Measurements from ENCODE around the gene PLCD3.

DNA sequence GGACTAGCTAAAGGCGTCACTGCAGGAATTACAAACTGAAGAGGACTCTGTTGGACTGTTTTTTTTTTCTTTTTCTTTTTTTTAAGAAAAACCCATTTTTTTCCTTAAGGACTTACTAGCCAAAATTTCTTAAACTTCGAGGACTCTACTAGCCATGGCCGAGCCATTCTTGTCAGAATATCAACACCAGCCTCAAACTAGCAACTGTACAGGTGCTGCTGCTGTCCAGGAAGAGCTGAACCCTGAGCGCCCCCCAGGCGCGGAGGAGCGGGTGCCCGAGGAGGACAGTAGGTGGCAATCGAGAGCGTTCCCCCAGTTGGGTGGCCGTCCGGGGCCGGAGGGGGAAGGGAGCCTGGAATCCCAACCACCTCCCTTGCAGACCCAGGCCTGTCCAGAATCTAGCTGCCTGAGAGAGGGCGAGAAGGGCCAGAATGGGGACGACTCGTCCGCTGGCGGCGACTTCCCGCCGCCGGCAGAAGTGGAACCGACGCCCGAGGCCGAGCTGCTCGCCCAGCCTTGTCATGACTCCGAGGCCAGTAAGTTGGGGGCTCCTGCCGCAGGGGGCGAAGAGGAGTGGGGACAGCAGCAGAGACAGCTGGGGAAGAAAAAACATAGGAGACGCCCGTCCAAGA, 16.8 kb upstream of the PLCD3 start:
- TF ChIP-seq, protein P1, sequence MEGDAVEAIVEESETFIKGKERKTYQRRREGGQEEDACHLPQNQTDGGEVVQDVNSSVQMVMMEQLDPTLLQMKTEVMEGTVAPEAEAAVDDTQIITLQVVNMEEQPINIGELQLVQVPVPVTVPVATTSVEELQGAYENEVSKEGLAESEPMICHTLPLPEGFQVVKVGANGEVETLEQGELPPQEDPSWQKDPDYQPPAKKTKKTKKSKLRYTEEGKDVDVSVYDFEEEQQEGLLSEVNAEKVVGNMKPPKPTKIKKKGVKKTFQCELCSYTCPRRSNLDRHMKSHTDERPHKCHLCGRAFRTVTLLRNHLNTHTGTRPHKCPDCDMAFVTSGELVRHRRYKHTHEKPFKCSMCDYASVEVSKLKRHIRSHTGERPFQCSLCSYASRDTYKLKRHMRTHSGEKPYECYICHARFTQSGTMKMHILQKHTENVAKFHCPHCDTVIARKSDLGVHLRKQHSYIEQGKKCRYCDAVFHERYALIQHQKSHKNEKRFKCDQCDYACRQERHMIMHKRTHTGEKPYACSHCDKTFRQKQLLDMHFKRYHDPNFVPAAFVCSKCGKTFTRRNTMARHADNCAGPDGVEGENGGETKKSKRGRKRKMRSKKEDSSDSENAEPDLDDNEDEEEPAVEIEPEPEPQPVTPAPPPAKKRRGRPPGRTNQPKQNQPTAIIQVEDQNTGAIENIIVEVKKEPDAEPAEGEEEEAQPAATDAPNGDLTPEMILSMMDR (IDR thresholded peaks at IDR 0.05) = peak in 3 of 4 experiments; percentile 79 to 94 (median 87)
- peak; percentile 34 to 60 for TF ChIP-seq POLR2A (IDR thresholded peaks at IDR 0.05)

Measured in gastroesophageal sphincter (tissue), 3 donors.